HL-60 (cell line): Measurements from ENCODE around the gene XXYLT1.

Experiments used
- POLR2AphosphoS5 ChIP-seq: IDR thresholded peaks from 2 replicates; pipeline ENCODE4 v1.6.1; 2012; ENCODE audit warnings: low read depth
- SPI1 ChIP-seq: IDR thresholded peaks from 2 replicates; pipeline ENCODE4 v1.6.1; 2012; ENCODE audit warnings: low read depth, mild to moderate bottlenecking, borderline replicate concordance
- TF ChIP-seq, protein P1 (sequence below): IDR thresholded peaks from 2 replicates; pipeline ENCODE4 v1.6.1; 2012; ENCODE audit warnings: low read depth; ENCODE audit not compliant: insufficient replicate concordance
- TF ChIP-seq, protein P2 (sequence below): IDR thresholded peaks from one replicate; pipeline ENCODE4 v1.5.1; 2011; ENCODE audit warnings: low read length, control low read depth, inconsistent platforms; ENCODE audit not compliant: insufficient read depth

DNA sequence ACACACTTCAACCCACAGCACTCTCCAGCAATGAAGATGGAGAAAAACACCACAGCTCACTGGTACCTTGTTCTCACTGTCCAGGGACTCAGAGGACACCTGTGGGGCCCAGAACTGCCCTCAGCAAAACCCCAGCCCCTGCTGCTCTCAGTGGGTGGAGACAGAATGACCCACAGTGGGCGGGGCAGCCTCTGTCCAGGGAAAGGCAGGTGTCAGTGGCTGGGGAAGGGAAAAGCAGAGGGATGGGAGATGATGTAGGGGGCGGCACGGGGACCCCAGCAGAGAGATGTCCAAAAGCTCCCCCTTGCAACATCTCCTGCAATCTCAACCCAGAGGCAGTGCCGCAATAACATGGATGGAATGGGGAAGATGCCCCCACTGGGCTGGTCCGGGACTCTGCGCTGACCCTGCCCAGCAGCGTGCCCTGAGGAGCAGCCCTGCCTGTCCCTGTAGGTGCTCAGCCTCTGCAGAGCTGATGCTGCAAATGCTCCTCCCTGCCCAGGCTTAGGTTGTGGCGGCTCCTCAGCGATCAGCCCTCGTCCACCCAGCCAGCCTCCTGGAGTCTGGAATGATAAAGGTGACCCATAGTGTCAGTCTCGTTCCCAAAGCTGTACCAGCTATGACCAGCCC lies 193.9 kb downstream of the XXYLT1 start:
- TF ChIP-seq, protein P1, sequence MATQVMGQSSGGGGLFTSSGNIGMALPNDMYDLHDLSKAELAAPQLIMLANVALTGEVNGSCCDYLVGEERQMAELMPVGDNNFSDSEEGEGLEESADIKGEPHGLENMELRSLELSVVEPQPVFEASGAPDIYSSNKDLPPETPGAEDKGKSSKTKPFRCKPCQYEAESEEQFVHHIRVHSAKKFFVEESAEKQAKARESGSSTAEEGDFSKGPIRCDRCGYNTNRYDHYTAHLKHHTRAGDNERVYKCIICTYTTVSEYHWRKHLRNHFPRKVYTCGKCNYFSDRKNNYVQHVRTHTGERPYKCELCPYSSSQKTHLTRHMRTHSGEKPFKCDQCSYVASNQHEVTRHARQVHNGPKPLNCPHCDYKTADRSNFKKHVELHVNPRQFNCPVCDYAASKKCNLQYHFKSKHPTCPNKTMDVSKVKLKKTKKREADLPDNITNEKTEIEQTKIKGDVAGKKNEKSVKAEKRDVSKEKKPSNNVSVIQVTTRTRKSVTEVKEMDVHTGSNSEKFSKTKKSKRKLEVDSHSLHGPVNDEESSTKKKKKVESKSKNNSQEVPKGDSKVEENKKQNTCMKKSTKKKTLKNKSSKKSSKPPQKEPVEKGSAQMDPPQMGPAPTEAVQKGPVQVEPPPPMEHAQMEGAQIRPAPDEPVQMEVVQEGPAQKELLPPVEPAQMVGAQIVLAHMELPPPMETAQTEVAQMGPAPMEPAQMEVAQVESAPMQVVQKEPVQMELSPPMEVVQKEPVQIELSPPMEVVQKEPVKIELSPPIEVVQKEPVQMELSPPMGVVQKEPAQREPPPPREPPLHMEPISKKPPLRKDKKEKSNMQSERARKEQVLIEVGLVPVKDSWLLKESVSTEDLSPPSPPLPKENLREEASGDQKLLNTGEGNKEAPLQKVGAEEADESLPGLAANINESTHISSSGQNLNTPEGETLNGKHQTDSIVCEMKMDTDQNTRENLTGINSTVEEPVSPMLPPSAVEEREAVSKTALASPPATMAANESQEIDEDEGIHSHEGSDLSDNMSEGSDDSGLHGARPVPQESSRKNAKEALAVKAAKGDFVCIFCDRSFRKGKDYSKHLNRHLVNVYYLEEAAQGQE, result no peak
- TF ChIP-seq SPI1, result no peak
- TF ChIP-seq, protein P2, sequence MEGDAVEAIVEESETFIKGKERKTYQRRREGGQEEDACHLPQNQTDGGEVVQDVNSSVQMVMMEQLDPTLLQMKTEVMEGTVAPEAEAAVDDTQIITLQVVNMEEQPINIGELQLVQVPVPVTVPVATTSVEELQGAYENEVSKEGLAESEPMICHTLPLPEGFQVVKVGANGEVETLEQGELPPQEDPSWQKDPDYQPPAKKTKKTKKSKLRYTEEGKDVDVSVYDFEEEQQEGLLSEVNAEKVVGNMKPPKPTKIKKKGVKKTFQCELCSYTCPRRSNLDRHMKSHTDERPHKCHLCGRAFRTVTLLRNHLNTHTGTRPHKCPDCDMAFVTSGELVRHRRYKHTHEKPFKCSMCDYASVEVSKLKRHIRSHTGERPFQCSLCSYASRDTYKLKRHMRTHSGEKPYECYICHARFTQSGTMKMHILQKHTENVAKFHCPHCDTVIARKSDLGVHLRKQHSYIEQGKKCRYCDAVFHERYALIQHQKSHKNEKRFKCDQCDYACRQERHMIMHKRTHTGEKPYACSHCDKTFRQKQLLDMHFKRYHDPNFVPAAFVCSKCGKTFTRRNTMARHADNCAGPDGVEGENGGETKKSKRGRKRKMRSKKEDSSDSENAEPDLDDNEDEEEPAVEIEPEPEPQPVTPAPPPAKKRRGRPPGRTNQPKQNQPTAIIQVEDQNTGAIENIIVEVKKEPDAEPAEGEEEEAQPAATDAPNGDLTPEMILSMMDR, result no peak
- no peak for TF ChIP-seq POLR2AphosphoS5
